Colonic mucosa (tissue), 4 donors: ENCODE measurements around the gene FMNL2. TPM values are rescaled to one million over a fixed set of nuclear protein-coding genes. Genes with fewer than 3 reads are reported as not detected.

ENCODE experiments used
- DNase-seq: peaks from one replicate; pipeline ENCODE4 v3.0.0-alpha.2; 2020
- H3K27ac ChIP-seq: fragments of 200-600 bp; one replicate; pipeline ENCODE4 v1.8.0; 2021
- H3K27me3 ChIP-seq: fragments of 200-600 bp; one replicate; pipeline ENCODE4 v1.8.0; 2021
- H3K36me3 ChIP-seq: fragments of 200-600 bp; one replicate; pipeline ENCODE4 v1.8.0; 2021
- H3K4me1 ChIP-seq: fragments of 200-600 bp; one replicate; pipeline ENCODE4 v1.8.0; 2021; ENCODE audit warnings: mild to moderate bottlenecking
- H3K4me3 ChIP-seq: fragments of 200-600 bp; one replicate; pipeline ENCODE4 v1.8.0; 2021
- H3K9ac ChIP-seq, 2 donors: one replicate each; pipeline ENCODE4 v1.7.0; 2013; ENCODE audit warnings: control low read depth in 2 of 2, low read depth in 2 of 2, low read length in 2 of 2
- H3K9me3 ChIP-seq: fragments of 200-600 bp; one replicate; pipeline ENCODE4 v1.8.0; 2021
- intact Hi-C: fragments of 100-400 bp; cut with DNase I; formaldehyde crosslinking; loops from one replicate; pipeline ENCODE4 v1.14.1; 2022
- total RNA-seq, 2 donors: library from RNA; stranded (reverse); fragmentation: NEBNext Ultra II Directional in 1 of 2; extraction: Animal tissue kit (Norgen Biotek cat#: 25700) in 1 of 2; gene quantifications; one replicate each; pipeline ENCODE4 v1.2.1, GENCODE V29; 2021
- TF ChIP-seq, protein P1 (sequence below): fragments of 200-600 bp; IDR thresholded peaks from one replicate; pipeline ENCODE4 v1.8.0; 2022; ENCODE audit warnings: antibody characterized with exemption, mild to moderate bottlenecking
- donor health status: healthy.
- donor health status: DM: no; HTN: no; CAD: no.
- donor health status: DM: no; HTN: no; CAD: no.

The FMNL2 gene
- total RNA-seq, 2 donors from 2014 or later = 10.6 to 17.5 TPM

DNA sequence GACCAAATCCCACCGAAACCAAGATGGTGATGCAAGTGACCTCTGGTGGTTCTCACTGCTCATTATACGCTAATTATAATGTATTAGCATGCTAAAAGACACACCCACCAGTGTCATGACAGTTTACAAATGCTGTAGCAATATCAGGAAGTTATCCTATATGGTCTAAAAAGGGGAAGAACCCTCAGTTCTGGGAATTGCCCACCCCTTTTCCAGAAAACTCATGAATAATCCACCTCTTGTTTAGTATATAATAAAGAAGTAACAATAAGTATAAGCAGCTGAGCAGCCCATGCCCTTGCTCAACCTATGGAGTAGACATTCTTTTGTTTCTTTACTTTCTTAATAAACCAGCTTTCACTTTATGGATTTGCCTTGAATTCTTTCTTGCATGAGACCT, 31.0 kb upstream of the FMNL2 start:
- H3K36me3 ChIP-seq = no peaks in the 10 kb centered on the region
- H3K27me3 ChIP-seq = no peaks in the 10 kb centered on the region
- no peaks in the 10 kb centered on the region for H3K4me1 ChIP-seq
- H3K4me3 ChIP-seq = no peak overlapping the region
- no peaks in the 10 kb centered on the region for H3K9me3 ChIP-seq
- DNase-seq = no peak
- no peak overlapping the region for H3K27ac ChIP-seq
- intact Hi-C loops = no loop called here
- no peak overlapping the region for H3K9ac ChIP-seq
- TF ChIP-seq, protein P1, sequence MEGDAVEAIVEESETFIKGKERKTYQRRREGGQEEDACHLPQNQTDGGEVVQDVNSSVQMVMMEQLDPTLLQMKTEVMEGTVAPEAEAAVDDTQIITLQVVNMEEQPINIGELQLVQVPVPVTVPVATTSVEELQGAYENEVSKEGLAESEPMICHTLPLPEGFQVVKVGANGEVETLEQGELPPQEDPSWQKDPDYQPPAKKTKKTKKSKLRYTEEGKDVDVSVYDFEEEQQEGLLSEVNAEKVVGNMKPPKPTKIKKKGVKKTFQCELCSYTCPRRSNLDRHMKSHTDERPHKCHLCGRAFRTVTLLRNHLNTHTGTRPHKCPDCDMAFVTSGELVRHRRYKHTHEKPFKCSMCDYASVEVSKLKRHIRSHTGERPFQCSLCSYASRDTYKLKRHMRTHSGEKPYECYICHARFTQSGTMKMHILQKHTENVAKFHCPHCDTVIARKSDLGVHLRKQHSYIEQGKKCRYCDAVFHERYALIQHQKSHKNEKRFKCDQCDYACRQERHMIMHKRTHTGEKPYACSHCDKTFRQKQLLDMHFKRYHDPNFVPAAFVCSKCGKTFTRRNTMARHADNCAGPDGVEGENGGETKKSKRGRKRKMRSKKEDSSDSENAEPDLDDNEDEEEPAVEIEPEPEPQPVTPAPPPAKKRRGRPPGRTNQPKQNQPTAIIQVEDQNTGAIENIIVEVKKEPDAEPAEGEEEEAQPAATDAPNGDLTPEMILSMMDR = no peak

DNA sequence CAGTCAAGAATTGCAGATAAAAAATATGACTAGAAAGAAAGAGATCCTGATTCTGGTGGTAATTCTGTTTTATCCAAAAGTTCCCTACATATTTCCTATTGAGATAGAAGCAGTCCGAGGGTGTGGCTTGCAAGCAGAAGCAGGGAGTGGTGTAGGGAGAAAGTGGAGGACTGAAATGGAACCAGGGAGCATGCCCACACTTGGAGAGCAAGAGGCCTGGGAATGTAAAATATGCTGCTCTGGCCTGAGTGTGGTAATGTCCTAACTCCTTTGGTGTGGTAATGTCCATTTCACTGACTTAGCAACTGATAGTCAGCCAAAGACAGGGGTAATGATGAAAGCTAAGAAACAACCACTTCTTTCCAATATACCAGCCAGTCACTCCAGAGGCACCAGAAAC, 30.1 kb upstream of the FMNL2 start:
- H3K9ac ChIP-seq = no peak overlapping the region
- no peak for DNase-seq
- no peak overlapping the region for H3K27ac ChIP-seq
- H3K27me3 ChIP-seq = no peaks in the 10 kb centered on the region
- H3K4me1 ChIP-seq = no peaks in the 10 kb centered on the region
- TF ChIP-seq, protein P1 = no peak
- no peaks in the 10 kb centered on the region for H3K36me3 ChIP-seq
- no peaks in the 10 kb centered on the region for H3K9me3 ChIP-seq
- no peak overlapping the region for H3K4me3 ChIP-seq
- intact Hi-C loops = no loop called here

DNA sequence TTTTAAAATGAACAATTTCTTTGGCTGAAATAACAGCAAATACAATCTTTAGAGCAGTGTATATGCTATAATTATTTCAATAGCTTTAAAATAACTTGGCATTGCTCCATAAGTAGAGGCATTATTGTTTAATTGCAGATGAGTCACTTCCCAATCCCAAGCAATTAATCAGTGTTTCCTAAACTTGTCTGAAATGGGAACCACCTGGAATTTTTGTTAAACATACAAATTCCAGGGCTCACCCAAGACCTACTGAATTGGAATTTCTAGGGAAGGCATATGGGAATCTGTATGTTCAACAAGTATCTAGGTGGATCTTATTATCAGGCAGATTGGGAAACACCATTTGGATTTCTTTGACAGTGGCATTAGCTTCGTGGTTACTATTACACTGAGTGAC, 27.1 kb upstream of the FMNL2 start:
- DNase-seq = no peak

DNA sequence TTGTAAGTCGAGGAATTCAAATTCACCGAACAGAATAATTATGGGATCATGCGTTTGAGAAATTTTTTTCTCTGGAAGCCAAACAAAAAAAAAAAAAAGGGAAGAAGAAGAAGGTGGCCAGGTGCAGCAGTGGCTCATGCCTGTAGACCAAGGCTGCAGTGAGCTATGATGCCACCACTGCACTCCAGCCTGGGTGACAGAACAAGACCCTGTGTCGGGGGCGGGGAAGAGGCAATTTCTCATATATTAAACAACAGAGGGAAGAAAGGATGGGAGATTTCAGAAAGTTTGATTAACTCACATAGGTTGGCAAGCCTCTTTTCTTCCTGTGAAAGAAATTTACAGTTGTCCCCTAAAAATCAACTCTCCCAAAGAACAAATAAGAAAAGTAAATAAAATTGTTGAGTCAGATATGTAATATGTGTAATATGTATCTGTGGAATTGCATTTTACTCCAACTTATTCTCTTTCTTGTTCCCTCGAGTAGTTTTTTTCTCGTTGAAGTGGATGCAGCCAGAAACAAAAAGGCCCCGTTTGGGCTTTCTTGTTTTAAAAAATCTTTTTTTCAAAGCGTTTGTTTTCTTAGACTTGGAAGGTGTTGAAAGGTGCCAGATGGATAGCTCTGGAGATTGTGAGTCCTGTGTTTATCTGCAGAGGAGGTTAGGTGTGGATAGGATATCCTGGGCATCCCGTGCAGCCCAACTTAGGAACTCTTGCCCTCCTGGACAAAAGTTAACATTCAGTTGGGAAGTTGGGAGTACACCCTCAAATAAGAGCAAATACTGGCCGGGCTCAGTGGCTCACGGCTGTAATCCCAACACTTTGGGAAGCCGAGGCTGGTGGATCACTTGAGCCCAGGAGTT, 25.4 kb upstream of the FMNL2 start:
- no peak overlapping the region for H3K27ac ChIP-seq
- no peaks in the 10 kb centered on the region for H3K36me3 ChIP-seq
- no peak overlapping the region for H3K9ac ChIP-seq
- no peak for DNase-seq
- intact Hi-C loops = no loop called here
- TF ChIP-seq, protein P1 = no peak
- H3K27me3 ChIP-seq = no peaks in the 10 kb centered on the region
- no peaks in the 10 kb centered on the region for H3K4me1 ChIP-seq
- no peaks in the 10 kb centered on the region for H3K9me3 ChIP-seq
- no peak overlapping the region for H3K4me3 ChIP-seq

More for the DNA sequence above, 27.1 kb upstream of the FMNL2 start:
- Histone ChIP-seq H3K36me3 (no peaks in the 10 kb centered on the region), H3K27ac (no peak overlapping the region), H3K4me1 (no peaks in the 10 kb centered on the region), H3K9ac (no peak overlapping the region), H3K4me3 (no peak overlapping the region), H3K9me3 (no peaks in the 10 kb centered on the region), H3K27me3 (no peaks in the 10 kb centered on the region)
- TF ChIP-seq, protein P1 = no peak
- intact Hi-C loops = no loop called here

DNA sequence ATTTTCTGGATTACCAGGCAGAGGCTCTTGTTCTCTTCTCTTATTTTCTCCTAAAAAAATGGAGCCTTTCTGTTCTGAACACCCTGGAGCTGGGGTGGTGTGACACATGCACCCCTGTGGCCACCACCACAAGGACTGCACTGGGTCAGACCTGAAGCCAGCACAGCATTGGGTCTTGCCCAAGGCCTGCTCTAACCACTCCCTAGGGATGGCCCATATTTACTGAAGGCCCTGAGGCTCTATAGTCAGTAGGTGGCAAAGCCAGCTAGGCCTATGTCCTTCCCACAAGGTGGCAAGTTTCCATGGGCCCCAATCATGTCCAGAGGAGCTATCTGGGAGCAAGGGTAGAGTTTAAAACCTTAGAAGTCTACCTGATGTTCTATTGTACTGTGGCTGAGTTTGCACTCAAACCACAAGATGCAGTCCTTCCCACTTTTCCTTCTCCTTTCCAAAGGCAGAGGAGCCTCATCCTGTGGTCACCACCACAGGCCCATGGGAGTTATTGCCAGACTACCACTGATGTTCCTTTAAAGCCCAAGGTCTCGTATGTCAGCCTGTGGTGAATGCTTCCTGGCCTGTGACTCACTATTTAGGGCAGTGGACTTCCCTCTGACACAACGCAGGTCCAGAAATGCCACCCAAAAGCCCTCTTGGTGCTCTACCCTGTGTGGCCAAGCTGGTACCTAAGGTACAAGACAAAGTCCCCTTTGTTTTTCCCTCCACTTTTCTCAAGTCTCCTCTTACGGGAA, 15.0 kb upstream of the FMNL2 start:
- Histone ChIP-seq H3K36me3 (no peaks in the 10 kb centered on the region), H3K9ac (no peak overlapping the region), H3K27ac (no peak overlapping the region), H3K4me1 (no peaks in the 10 kb centered on the region), H3K9me3 (no peaks in the 10 kb centered on the region), H3K4me3 (no peak overlapping the region), H3K27me3 (no peaks in the 10 kb centered on the region)
- DNase-seq = no peak
- TF ChIP-seq, protein P1 = no peak
- intact Hi-C loops = no loop called here
